Stomach (tissue), 9 donors: ENCODE measurements around the gene LRRN3. TPM values are rescaled to one million over a fixed set of nuclear protein-coding genes. Genes with fewer than 3 reads are reported as not detected.

Experiments used
- DNase-seq, 2 donors: peaks; one replicate each; pipeline versions ENCODE4 v3.0.0 to v3.0.0-alpha.2; 2013 to 2019
- H3K27ac ChIP-seq, 5 donors: fragments of 200-600 bp in 4 of 5; sonication (generic) in 4 of 5; one replicate each; pipeline ENCODE4 v1.5.1; 2013 to 2019; ENCODE audit warnings: mild to moderate bottlenecking in 1 of 5, moderate library complexity in 1 of 5
- H3K27me3 ChIP-seq, 3 donors: fragments of 200-600 bp; sonication (generic); one replicate each; pipeline ENCODE4 v1.5.1; 2017 to 2019; ENCODE audit warnings: mixed run types in 1 of 3
- H3K36me3 ChIP-seq, 4 donors: fragments of 200-600 bp; sonication (generic); 1 replicate in 3 of 4; 2 replicates in 1 of 4; pipeline ENCODE4 v1.5.1; 2016 to 2019
- H3K4me1 ChIP-seq, 4 donors: fragments of 200-600 bp; sonication (generic); one replicate each; pipeline ENCODE4 v1.5.1; 2016 to 2019
- H3K4me3 ChIP-seq, 4 donors: fragments of 200-600 bp; sonication (generic) in 3 of 4; one replicate each; pipeline ENCODE4 v1.5.1; 2016 to 2019; ENCODE audit warnings: mild to moderate bottlenecking in 1 of 4
- H3K9me3 ChIP-seq, 4 donors: fragments of 200-600 bp; sonication (generic); one replicate each; pipeline ENCODE4 v1.5.1; 2016 to 2019
- EP300 ChIP-seq: sonication (generic); formaldehyde crosslinking; IDR thresholded peaks from one replicate; pipeline ENCODE4 v1.6.1; 2017; ENCODE audit warnings: antibody characterized with exemption
- POLR2A ChIP-seq, 4 donors: fragments of 450-650 bp; IDR thresholded peaks; one replicate each; pipeline ENCODE4 v1.6.1; 2016; ENCODE audit warnings: antibody characterized with exemption in 4 of 4, control low read depth in 2 of 4, mild to moderate bottlenecking in 1 of 4, moderate library complexity in 1 of 4
- POLR2AphosphoS5 ChIP-seq, 3 donors: sonication (generic); formaldehyde crosslinking; IDR thresholded peaks; one replicate each; pipeline ENCODE4 v1.6.1; 2016; ENCODE audit warnings: antibody characterized with exemption in 3 of 3
- WGBS, 5 donors: extraction: QIAGEN DNeasy Blood & Tissue Kit in 3 of 5; methylation state at CpG; one replicate each; pipeline versions ENCODE4 v1.1.5 to v1.1.7; 2013 to 2018; 5-methylcytosine and 5-hydroxymethylcytosine counted together
- intact Hi-C: fragments of 100-400 bp; cut with DNase I; formaldehyde crosslinking; loops from one replicate; pipeline ENCODE4 v1.15.1; 2023; ENCODE audit warnings: low total_unique reads
- polyA plus RNA-seq, 3 donors: library from polyadenylated mRNA; stranded (reverse); fragments of 200-250 nt; gene quantifications; one replicate each; pipeline ENCODE4 v1.2.3, GENCODE V29; 2013
- total RNA-seq, 5 donors: library from RNA; depleted of rRNA; stranded (reverse); fragments of >200 nt; gene quantifications; one replicate each; pipeline versions ENCODE4 v1.1.0 to v1.2.3, GENCODE V29; 2014 to 2016
- TF ChIP-seq, protein P1 (sequence below), 7 experiments: fragments of 450-650 bp in 4 of 7; fragments of 200-600 bp in 3 of 7; sonication (generic) in 3 of 7; IDR thresholded peaks; one replicate each; pipeline ENCODE4 v1.5.1; 2016 to 2019; ENCODE audit warnings: antibody characterized with exemption in 7 of 7, control low read depth in 2 of 7, mild to moderate bottlenecking in 1 of 7
- donor health status: healthy with polysubstance abuse.
- donor health status: Bipolar disorder and iron deficiency.
- donor health status: healthy.

LRRN3 gene
- total and polyA plus RNA-seq, 8 donors = 0.33 to 4.4 (median 0.61) TPM; not detected in 5

DNA sequence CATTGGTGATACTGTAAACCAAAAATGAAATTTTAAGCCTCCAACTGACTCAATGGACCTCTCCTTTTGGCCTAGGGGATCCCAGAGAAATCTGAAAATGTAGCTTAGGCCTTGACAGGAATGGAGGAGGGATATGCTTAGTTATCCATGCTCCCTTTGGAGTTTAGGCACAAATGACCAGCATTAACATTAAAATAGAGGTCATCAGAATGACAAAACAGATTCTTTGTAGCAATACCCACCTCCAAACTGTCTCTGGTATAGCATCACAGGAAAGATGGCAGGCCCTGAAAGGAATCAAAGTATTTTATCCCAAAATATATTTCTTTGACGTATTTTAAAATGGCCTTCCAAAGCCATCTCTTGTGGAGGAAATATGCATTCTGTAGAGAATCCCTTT lies 39.1 kb upstream of the LRRN3 start:
- H3K27ac ChIP-seq = no peak overlapping the region
- 98 to 100% (median 100%) methylated on average over 1 of the region's 1 CpG for WGBS, 5 donors
- no peaks in the 10 kb centered on the region for H3K36me3 ChIP-seq
- TF ChIP-seq POLR2AphosphoS5 (IDR thresholded peaks at IDR 0.05) (no peak), EP300 (no peak), POLR2A (IDR thresholded peaks at IDR 0.05) (no peak)
- TF ChIP-seq, protein P1, sequence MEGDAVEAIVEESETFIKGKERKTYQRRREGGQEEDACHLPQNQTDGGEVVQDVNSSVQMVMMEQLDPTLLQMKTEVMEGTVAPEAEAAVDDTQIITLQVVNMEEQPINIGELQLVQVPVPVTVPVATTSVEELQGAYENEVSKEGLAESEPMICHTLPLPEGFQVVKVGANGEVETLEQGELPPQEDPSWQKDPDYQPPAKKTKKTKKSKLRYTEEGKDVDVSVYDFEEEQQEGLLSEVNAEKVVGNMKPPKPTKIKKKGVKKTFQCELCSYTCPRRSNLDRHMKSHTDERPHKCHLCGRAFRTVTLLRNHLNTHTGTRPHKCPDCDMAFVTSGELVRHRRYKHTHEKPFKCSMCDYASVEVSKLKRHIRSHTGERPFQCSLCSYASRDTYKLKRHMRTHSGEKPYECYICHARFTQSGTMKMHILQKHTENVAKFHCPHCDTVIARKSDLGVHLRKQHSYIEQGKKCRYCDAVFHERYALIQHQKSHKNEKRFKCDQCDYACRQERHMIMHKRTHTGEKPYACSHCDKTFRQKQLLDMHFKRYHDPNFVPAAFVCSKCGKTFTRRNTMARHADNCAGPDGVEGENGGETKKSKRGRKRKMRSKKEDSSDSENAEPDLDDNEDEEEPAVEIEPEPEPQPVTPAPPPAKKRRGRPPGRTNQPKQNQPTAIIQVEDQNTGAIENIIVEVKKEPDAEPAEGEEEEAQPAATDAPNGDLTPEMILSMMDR (IDR thresholded peaks at IDR 0.05) = no peak
- DNase-seq = no peak
- intact Hi-C loops = no loop called here
- H3K4me1 ChIP-seq = no peaks in the 10 kb centered on the region
- no peaks in the 10 kb centered on the region for H3K27me3 ChIP-seq
- H3K4me3 ChIP-seq = no peak overlapping the region
- H3K9me3 ChIP-seq = no peaks in the 10 kb centered on the region

DNA sequence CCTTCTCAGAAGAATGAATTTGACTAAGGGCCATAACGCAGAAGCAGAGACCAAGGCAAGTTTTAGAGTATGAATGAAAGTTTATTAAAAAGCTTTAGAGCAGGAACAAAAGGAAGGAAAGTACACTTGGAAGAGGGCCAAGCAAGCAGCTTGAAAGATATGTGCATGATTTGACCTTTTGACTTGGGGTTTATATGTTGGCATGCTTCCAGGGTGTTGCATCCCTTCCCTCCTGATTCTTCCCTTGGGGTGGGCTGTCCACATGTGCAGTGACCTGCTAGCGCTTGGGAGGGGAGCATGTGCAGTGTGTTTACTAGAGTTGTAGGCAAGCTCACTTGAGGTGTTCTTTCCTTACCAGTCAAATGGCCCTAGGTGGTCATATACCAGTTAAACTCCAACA lies 37.9 kb upstream of the LRRN3 start:
- H3K36me3 ChIP-seq = no peaks in the 10 kb centered on the region
- H3K9me3 ChIP-seq = no peaks in the 10 kb centered on the region
- intact Hi-C loops = no loop called here
- no peaks in the 10 kb centered on the region for H3K27me3 ChIP-seq
- DNase-seq = no peak
- no peak for TF ChIP-seq POLR2A (IDR thresholded peaks at IDR 0.05)
- TF ChIP-seq, protein P1 (IDR thresholded peaks at IDR 0.05) = no peak
- no peak for TF ChIP-seq POLR2AphosphoS5 (IDR thresholded peaks at IDR 0.05)
- TF ChIP-seq EP300 = no peak
- H3K4me1 ChIP-seq = no peaks in the 10 kb centered on the region
- no peak overlapping the region for H3K27ac ChIP-seq
- no peak overlapping the region for H3K4me3 ChIP-seq
- 68 to 83% (median 81%) methylated on average over 2 of the region's 2 CpGs for WGBS, 5 donors

DNA sequence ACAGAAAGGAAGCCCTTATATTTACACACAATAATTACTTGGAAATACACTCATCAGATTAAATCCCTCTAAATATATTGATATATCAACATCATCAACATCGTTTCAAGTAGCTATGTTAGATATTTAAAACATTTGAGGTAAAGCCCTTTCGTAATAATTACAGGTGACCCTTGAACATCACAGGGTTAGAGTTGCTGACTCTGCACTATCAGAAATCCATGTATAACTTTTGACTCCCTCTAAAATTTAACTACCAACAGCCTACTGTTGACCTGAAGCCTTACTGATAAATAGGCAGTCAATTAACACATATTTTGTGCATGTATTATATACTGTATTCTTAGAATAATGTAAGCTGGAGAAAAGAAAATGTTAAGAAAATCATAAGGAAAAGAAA lies 34.6 kb upstream of the LRRN3 start:
- no peak overlapping the region for H3K27ac ChIP-seq
- TF ChIP-seq EP300 = no peak
- TF ChIP-seq, protein P1 (IDR thresholded peaks at IDR 0.05) = no peak
- intact Hi-C loops = no loop called here
- no peaks in the 10 kb centered on the region for H3K9me3 ChIP-seq
- no peaks in the 10 kb centered on the region for H3K27me3 ChIP-seq
- DNase-seq = no peak
- no peaks in the 10 kb centered on the region for H3K4me1 ChIP-seq
- no peak overlapping the region for H3K4me3 ChIP-seq
- WGBS, 5 donors = 91 to 98% (median 94%) methylated on average over 2 of the region's 2 CpGs
- H3K36me3 ChIP-seq = no peaks in the 10 kb centered on the region

DNA sequence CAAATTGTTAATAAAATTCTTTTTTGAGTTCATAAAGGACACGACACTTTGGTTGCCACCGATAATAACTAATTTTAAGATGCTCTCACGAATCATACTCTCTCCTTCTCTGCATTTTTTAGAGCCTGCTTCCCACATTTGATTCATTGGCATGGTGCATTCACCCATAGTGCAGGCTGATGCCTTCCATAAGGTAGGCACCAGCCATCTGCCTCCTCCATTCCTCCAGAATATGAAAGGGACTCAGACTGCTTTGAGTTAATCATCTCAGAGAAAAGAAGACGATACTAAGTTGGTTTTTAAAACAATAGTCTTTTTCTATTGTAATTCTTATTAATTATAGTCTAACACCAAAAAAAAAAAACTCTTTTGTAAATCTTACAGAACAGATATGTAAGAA lies 33.9 kb upstream of the LRRN3 start:
- intact Hi-C loops = no loop called here
- no peak for DNase-seq

More for the DNA sequence above, 33.9 kb upstream of the LRRN3 start:
- Histone ChIP-seq H3K27me3 (no peaks in the 10 kb centered on the region), H3K9me3 (no peaks in the 10 kb centered on the region), H3K4me1 (no peaks in the 10 kb centered on the region), H3K27ac (no peak overlapping the region), H3K4me3 (no peak overlapping the region), H3K36me3 (no peaks in the 10 kb centered on the region)
- WGBS, 5 donors = 94 to 99% (median 95%) methylated on average over 4 of the region's 4 CpGs
- TF ChIP-seq EP300 (no peak), POLR2AphosphoS5 (IDR thresholded peaks at IDR 0.05) (no peak), POLR2A (IDR thresholded peaks at IDR 0.05) (no peak)
- TF ChIP-seq, protein P1 (IDR thresholded peaks at IDR 0.05) = no peak
